Tibial artery (tissue), 4 donors: ENCODE results near the gene TMPRSS7.

Experiments
- DNase-seq, 2 donors: peaks; one replicate each; pipeline ENCODE4 v3.0.0-alpha.2; 2019
- H3K27ac ChIP-seq, 2 donors: fragments of 200-600 bp; sonication (generic) in 1 of 2; 1 replicate in 1 of 2; 2 replicates in 1 of 2; pipeline ENCODE4 v1.5.1; 2018 to 2019; ENCODE audit warnings: mild to moderate bottlenecking in 1 of 2
- H3K27me3 ChIP-seq, 2 donors: fragments of 200-600 bp; sonication (generic) in 1 of 2; one replicate each; pipeline versions ENCODE4 v1.5.1 to v1.6.0; 2016 to 2019
- H3K36me3 ChIP-seq, 3 donors: fragments of 200-600 bp; sonication (generic) in 2 of 3; one replicate each; pipeline ENCODE4 v1.5.1; 2016 to 2019; ENCODE audit warnings: mild to moderate bottlenecking in 2 of 3
- H3K4me1 ChIP-seq, 4 donors: fragments of 200-600 bp; sonication (generic) in 2 of 4; 1 replicate in 3 of 4; 2 replicates in 1 of 4; pipeline ENCODE4 v1.5.1; 2016 to 2019
- H3K4me3 ChIP-seq, 2 donors: fragments of 200-600 bp; sonication (generic) in 1 of 2; 1 replicate in 1 of 2; 2 replicates in 1 of 2; pipeline ENCODE4 v1.5.1; 2018 to 2019; ENCODE audit warnings: mild to moderate bottlenecking in 2 of 2
- H3K9me3 ChIP-seq, 3 donors: fragments of 200-600 bp; sonication (generic) in 1 of 3; one replicate each; pipeline ENCODE4 v1.5.1; 2016 to 2019
- intact Hi-C: fragments of 100-400 bp; cut with DNase I; formaldehyde crosslinking; loops from one replicate; pipeline ENCODE4 v1.15.0; 2023; ENCODE audit warnings: low total_unique reads
- TF ChIP-seq, protein P1 (sequence below), 2 experiments: fragments of 200-600 bp in 1 of 2; fragments of 450-650 bp in 1 of 2; IDR thresholded peaks; one replicate each; pipeline ENCODE4 v1.5.1; 2017 to 2019; ENCODE audit warnings: antibody characterized with exemption in 2 of 2, mild to moderate bottlenecking in 1 of 2, moderate library complexity in 1 of 2

The TMPRSS7 gene

DNA sequence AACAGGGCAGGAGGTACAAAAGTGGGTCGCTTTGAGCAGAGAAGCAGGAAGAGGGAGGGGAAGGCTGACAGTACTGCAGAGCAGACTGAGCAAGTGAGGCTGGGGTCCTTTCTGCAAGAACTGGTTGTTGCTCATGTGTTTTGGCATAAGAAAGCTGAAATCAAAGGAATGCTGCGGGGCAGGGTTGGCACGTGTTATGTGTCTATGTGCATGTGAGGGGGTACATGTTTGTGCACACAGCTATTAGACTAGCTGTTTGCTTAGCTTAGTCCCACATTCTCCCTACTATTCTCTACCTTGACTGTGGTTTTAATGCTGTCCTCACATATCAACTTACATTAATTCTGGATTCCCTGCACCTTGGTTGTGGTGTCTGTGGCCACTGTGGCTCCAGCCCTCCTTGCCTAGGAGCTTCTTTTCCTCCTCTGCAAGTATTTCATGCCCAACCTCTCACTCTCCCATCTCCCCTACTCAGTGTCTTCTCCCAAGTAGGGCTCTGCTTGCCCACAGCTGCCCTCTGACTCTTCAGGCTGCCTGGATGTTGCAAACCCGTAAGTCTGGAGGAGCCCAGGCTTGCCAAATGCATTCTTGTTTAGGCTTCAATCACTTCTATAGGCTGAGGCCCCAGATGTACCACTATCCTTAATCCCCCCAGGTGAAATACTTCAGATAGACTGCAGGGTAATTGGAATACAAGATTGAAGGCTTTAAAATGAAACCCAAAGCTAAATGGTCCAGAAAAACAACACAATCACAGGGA is 31.0 kb upstream of the TMPRSS7 start:
- TF ChIP-seq, protein P1, sequence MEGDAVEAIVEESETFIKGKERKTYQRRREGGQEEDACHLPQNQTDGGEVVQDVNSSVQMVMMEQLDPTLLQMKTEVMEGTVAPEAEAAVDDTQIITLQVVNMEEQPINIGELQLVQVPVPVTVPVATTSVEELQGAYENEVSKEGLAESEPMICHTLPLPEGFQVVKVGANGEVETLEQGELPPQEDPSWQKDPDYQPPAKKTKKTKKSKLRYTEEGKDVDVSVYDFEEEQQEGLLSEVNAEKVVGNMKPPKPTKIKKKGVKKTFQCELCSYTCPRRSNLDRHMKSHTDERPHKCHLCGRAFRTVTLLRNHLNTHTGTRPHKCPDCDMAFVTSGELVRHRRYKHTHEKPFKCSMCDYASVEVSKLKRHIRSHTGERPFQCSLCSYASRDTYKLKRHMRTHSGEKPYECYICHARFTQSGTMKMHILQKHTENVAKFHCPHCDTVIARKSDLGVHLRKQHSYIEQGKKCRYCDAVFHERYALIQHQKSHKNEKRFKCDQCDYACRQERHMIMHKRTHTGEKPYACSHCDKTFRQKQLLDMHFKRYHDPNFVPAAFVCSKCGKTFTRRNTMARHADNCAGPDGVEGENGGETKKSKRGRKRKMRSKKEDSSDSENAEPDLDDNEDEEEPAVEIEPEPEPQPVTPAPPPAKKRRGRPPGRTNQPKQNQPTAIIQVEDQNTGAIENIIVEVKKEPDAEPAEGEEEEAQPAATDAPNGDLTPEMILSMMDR (IDR thresholded peaks at IDR 0.05), result no peak
- intact Hi-C loops, result no loop called here
- DNase-seq, result no peak
- Histone ChIP-seq H3K27me3 (peaks cover 0 to 13% of the 10 kb centered on the region in 2 donors), H3K4me3 (no peak overlapping the region), H3K27ac (no peak overlapping the region), H3K36me3 (no peaks in the 10 kb centered on the region), H3K4me1 (peaks cover 0 to 14% (median 9%) of the 10 kb centered on the region in 4 donors), H3K9me3 (no peaks in the 10 kb centered on the region)

DNA sequence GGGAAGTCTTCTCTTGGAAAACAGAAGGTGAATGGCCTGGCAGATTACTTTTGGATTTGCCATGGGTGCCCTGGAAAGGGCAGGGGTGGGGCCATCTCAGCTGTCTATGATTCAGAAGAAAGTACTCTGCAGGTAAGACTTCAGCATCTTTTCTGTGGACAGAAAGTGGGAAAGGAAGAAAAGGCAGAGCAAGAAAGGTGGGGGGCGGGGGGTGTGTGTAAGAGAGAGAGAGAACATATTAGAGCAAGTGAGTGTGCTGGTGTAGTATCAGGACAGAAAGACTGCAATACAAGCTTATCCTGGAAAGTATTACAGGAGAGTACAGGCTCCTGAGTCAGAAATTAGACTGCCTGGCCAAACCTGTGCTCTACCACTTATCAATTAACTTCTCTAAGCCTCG is 30.3 kb upstream of the TMPRSS7 start:
- Histone ChIP-seq H3K27ac (no peak overlapping the region), H3K9me3 (no peaks in the 10 kb centered on the region), H3K36me3 (no peaks in the 10 kb centered on the region), H3K4me3 (no peak overlapping the region), H3K27me3 (peaks cover 0 to 11% of the 10 kb centered on the region in 2 donors), H3K4me1 (peaks cover 0 to 7% (median 4%) of the 10 kb centered on the region in 4 donors)
- no peak for DNase-seq
- TF ChIP-seq, protein P1 (IDR thresholded peaks at IDR 0.05), result no peak
- intact Hi-C loops, result no loop called here

DNA sequence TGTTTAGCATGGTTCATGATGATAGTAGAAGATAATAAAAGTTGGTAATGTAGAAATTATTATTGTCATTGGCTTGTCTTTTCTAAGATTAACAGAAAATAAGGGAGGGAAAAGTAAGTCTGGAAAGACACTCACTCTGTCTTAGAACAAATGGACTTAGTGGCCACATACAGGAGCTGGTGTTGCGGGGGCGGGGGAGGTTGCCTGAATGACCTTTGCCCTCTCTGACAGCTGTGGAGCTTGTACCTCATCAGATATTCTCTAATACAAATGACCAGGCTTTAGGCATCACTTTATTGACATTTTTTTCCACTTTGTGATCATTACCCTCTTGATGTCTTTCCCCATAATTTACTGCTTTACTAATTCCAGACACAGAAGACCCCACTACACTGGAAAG is 29.9 kb upstream of the TMPRSS7 start:
- TF ChIP-seq, protein P1 (IDR thresholded peaks at IDR 0.05), result no peak
- intact Hi-C loops, result no loop called here
- Histone ChIP-seq H3K4me1 (peaks cover 0 to 2% (median 0%) of the 10 kb centered on the region in 4 donors), H3K27ac (no peak overlapping the region), H3K9me3 (no peaks in the 10 kb centered on the region), H3K36me3 (no peaks in the 10 kb centered on the region), H3K27me3 (peaks cover 0 to 7% of the 10 kb centered on the region in 2 donors), H3K4me3 (no peak overlapping the region)
- DNase-seq, result no peak

DNA sequence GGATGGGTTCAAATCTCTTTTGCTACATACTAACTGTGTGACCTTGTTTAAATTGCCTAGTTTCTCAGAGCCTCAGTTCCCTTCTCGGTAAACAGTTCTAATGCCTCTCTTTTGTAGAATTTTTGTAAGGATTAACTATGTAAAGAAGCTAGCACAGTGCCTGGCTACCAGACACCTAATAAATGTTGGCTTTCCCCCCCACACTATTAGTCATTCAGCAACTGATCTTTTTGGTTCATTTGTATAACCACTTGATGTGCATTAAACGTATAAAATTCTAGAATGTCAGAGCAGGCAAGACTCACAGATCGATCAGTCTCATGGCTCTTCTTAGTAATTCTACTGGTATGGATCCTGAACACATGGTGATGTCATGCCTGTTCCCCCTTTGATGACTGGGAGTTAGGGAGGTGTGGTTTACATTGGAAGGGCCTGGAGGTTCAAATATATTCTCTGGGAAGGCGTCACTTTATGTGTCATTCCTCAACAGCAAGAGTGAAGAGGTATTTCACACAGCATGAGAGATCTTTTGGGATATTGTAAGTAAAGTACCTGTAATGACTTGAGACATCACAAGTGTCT is 29.4 kb upstream of the TMPRSS7 start:
- Histone ChIP-seq H3K27ac (no peak overlapping the region), H3K4me3 (no peak overlapping the region), H3K27me3 (peaks cover 0 to 3% of the 10 kb centered on the region in 2 donors), H3K4me1 (no peaks in the 10 kb centered on the region), H3K9me3 (no peaks in the 10 kb centered on the region), H3K36me3 (no peaks in the 10 kb centered on the region)
- TF ChIP-seq, protein P1 (IDR thresholded peaks at IDR 0.05), result no peak
- DNase-seq, result no peak
- intact Hi-C loops, result no loop called here

DNA sequence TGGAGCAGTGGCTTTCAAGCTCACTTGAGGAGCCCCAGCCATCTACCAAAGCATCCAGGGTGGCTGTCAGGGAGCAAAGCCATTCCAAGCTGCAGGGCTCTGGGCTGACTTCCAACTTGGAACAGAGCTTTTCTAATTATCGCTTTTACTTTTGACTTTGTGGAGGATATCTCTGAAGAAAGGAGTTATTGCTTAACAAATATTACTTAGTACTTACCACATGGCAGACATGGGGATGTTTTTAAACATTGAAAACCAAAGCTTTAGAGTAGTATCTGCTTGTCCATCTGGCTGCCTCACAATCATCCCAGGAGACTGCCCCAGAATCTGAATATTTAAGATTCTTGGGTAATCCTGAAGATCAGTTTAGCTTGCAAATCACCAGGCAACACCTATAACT is 26.9 kb upstream of the TMPRSS7 start:
- Histone ChIP-seq H3K36me3 (no peaks in the 10 kb centered on the region), H3K4me1 (peaks cover 0 to 18% (median 4%) of the 10 kb centered on the region in 4 donors), H3K9me3 (no peaks in the 10 kb centered on the region), H3K27ac (no peak overlapping the region), H3K4me3 (no peak overlapping the region), H3K27me3 (no peaks in the 10 kb centered on the region)
- TF ChIP-seq, protein P1 (IDR thresholded peaks at IDR 0.05), result no peak
- DNase-seq, result peak in 1 of 2 donors; percentile 30
- intact Hi-C loops, result no loop called here
